H1 (cell line): ENCODE results near the gene SLC7A8. TPM values are rescaled to one million over a fixed set of nuclear protein-coding genes. Genes with fewer than 3 reads are reported as not detected.

Experiments
- CTCF ChIA-PET: fragments of 300-600 bp; sonication (Branson Sonifier 250); formaldehyde crosslinking; loops from one replicate; lab custom pipeline; 2021; ENCODE audit not compliant: partially characterized antibody; lab: Charles Lee
- POLR2A ChIA-PET: fragments of 300-600 bp; sonication (Branson Sonifier 250); formaldehyde crosslinking; loops from one replicate; lab custom pipeline; 2021; ENCODE audit warnings: inconsistent platforms; ENCODE audit not compliant: partially characterized antibody; lab: Charles Lee
- DNase-seq, 2 experiments: peaks; one replicate each; pipeline versions ENCODE4 v3.0.0 to v3.0.0-alpha.2; 2010 to 2022; ENCODE audit warnings: low spot score in 2 of 2, low read depth in 1 of 2, mixed read lengths in 1 of 2
- FAIRE-seq: peaks from 2 replicates; lab custom pipeline; 2011; peaks lifted over from hg19 to GRCh38; lab: Jason Lieb, UNC
- H2AFZ ChIP-seq: 2 replicates; pipeline ENCODE4 v1.8.1; 2012; ENCODE audit warnings: low read length, inconsistent platforms
- H2AK5ac ChIP-seq: 2 replicates; pipeline ENCODE4 v1.6.1; 2013; ENCODE audit warnings: low read depth, low read length
- H2BK120ac ChIP-seq: replicated peaks from 2 replicates; pipeline ENCODE3; 2013; ENCODE audit warnings: low read depth, low read length, inconsistent platforms
- H2BK12ac ChIP-seq: 2 replicates; pipeline ENCODE4 v1.6.1; 2013; ENCODE audit warnings: low read depth, low read length
- H2BK15ac ChIP-seq: 2 replicates; pipeline ENCODE4 v1.6.1; 2013; ENCODE audit warnings: low read length
- H2BK20ac ChIP-seq: 2 replicates; pipeline ENCODE4 v1.6.1; 2013; ENCODE audit warnings: low read length
- H2BK5ac ChIP-seq: 2 replicates; pipeline ENCODE4 v1.6.1; 2013; ENCODE audit warnings: low read depth, low read length
- H3K14ac ChIP-seq: 2 replicates; pipeline ENCODE4 v1.6.1; 2013; ENCODE audit warnings: inconsistent platforms; ENCODE audit not compliant: insufficient read length
- H3K18ac ChIP-seq: 2 replicates; pipeline ENCODE4 v1.6.1; 2013; ENCODE audit warnings: low read length; ENCODE audit errors: extremely low read depth
- H3K23ac ChIP-seq: 2 replicates; pipeline ENCODE4 v1.6.1; 2013; ENCODE audit warnings: inconsistent platforms; ENCODE audit not compliant: insufficient read length
- H3K23me2 ChIP-seq: 2 replicates; pipeline ENCODE4 v1.6.1; 2013; ENCODE audit warnings: low read depth, low read length
- H3K27ac ChIP-seq: 2 replicates; pipeline ENCODE4 v1.6.1; 2011; ENCODE audit warnings: low read depth, low read length, inconsistent platforms
- H3K27me3 ChIP-seq, 4 experiments: replicated peaks in 1 of 4; 1 replicate in 1 of 4; 2 replicates in 3 of 4; pipeline versions ENCODE4 v1.6.1 to v1.8.1; 2011 to 2013; ENCODE audit warnings: low read length in 3 of 4, mild to moderate bottlenecking in 3 of 4, inconsistent platforms in 2 of 4, mixed read lengths in 2 of 4, moderate library complexity in 1 of 4; ENCODE audit not compliant: control insufficient read depth in 3 of 4, insufficient read depth in 3 of 4; ENCODE audit errors: extremely low read depth in 1 of 4
- H3K36me3 ChIP-seq, 4 experiments: 2 replicates each; pipeline versions ENCODE4 v1.6.1 to v1.8.1; 2011 to 2013; ENCODE audit warnings: mild to moderate bottlenecking in 4 of 4, low read length in 3 of 4, moderate library complexity in 2 of 4, control low read depth in 1 of 4, inconsistent platforms in 1 of 4; ENCODE audit not compliant: insufficient read depth in 4 of 4, control insufficient read depth in 2 of 4
- H3K4ac ChIP-seq: replicated peaks from 2 replicates; pipeline ENCODE3; 2013; ENCODE audit warnings: low read length, low read depth, mixed read lengths, inconsistent platforms; ENCODE audit not compliant: insufficient read length
- H3K4me1 ChIP-seq, 4 experiments: replicated peaks in 1 of 4; 1 replicate in 1 of 4; 2 replicates in 3 of 4; pipeline versions ENCODE4 v1.6.1 to v1.8.1; 2011 to 2013; ENCODE audit warnings: low read length in 3 of 4, inconsistent platforms in 2 of 4, mixed read lengths in 1 of 4; ENCODE audit not compliant: insufficient read depth in 4 of 4, control insufficient read depth in 3 of 4
- H3K4me2 ChIP-seq, 2 experiments: 2 replicates each; pipeline versions ENCODE4 v1.6.1 to v1.8.1; 2011 to 2013; ENCODE audit warnings: low read depth in 2 of 2, low read length in 2 of 2, control low read depth in 1 of 2, inconsistent platforms in 1 of 2, mild to moderate bottlenecking in 1 of 2; ENCODE audit not compliant: insufficient read depth in 1 of 2
- H3K4me3 ChIP-seq, 4 experiments: fragments of 200-600, 300-600 bp in 1 of 4; sonication (generic), shearing (Covaris generic), sonication (Bioruptor Twin) in 1 of 4; 2 replicates each; pipeline versions ENCODE4 v1.5.1 to v1.8.1; 2011 to 2016; ENCODE audit warnings: low read length in 4 of 4, low read depth in 3 of 4, control low read depth in 2 of 4, inconsistent platforms in 2 of 4, mild to moderate bottlenecking in 2 of 4, mixed read lengths in 1 of 4, moderate library complexity in 1 of 4; ENCODE audit not compliant: insufficient read depth in 2 of 4; ENCODE audit errors: extremely low read depth in 1 of 4
- H3K56ac ChIP-seq: replicated peaks from 2 replicates; pipeline ENCODE3; 2013; ENCODE audit warnings: low read depth, mild to moderate bottlenecking, mixed read lengths, low read length, inconsistent platforms; ENCODE audit not compliant: insufficient read length
- H3K79me1 ChIP-seq: 2 replicates; pipeline ENCODE4 v1.6.1; 2013; ENCODE audit warnings: low read depth, low read length, control low read depth
- H3K79me2 ChIP-seq, 2 experiments: 2 replicates each; pipeline versions ENCODE4 v1.6.1 to v1.8.1; 2012 to 2013; ENCODE audit warnings: low read length in 2 of 2, mild to moderate bottlenecking in 2 of 2, inconsistent platforms in 1 of 2; ENCODE audit not compliant: insufficient read depth in 2 of 2, control insufficient read depth in 1 of 2
- H3K9ac ChIP-seq, 4 experiments: replicated peaks in 1 of 4; 1 replicate in 1 of 4; 2 replicates in 3 of 4; pipeline versions ENCODE4 v1.6.1 to v1.8.1; 2011 to 2013; ENCODE audit warnings: low read depth in 3 of 4, low read length in 3 of 4, control low read depth in 2 of 4, mild to moderate bottlenecking in 2 of 4, moderate library complexity in 2 of 4, inconsistent platforms in 1 of 4; ENCODE audit errors: extremely low read depth in 1 of 4
- H3K9me3 ChIP-seq, 2 experiments: 2 replicates each; pipeline versions ENCODE4 v1.6.1 to v1.8.1; 2012 to 2013; ENCODE audit warnings: mild to moderate bottlenecking in 2 of 2, moderate library complexity in 2 of 2, control low read depth in 1 of 2, inconsistent platforms in 1 of 2, low read depth in 1 of 2, low read length in 1 of 2, mixed read lengths in 1 of 2; ENCODE audit not compliant: insufficient read depth in 2 of 2
- H4K20me1 ChIP-seq, 2 experiments: replicated peaks in 1 of 2; 2 replicates each; pipeline versions ENCODE3 to v1.8.1; 2011 to 2013; ENCODE audit warnings: inconsistent platforms in 2 of 2, low read length in 2 of 2, mild to moderate bottlenecking in 1 of 2; ENCODE audit not compliant: insufficient read depth in 2 of 2, control insufficient read depth in 1 of 2
- H4K5ac ChIP-seq: 2 replicates; pipeline ENCODE4 v1.6.1; 2013; ENCODE audit warnings: low read length, low read depth, mixed read lengths, inconsistent platforms; ENCODE audit not compliant: insufficient read length
- H4K8ac ChIP-seq: 2 replicates; pipeline ENCODE4 v1.8.0; 2013; ENCODE audit warnings: mild to moderate bottlenecking, moderate library complexity, low read length, inconsistent platforms; ENCODE audit not compliant: insufficient read depth; ENCODE audit errors: extremely low read depth
- H4K91ac ChIP-seq: replicated peaks from 2 replicates; pipeline ENCODE3; 2013; ENCODE audit warnings: low read length, mixed read lengths, inconsistent platforms; ENCODE audit not compliant: insufficient read length
- ASH2L ChIP-seq: fragments of 200-600, 300-600 bp; sonication (generic); IDR thresholded peaks from one replicate; pipeline ENCODE4 v1.7.1; 2017; ENCODE audit warnings: low read length
- CBX8 ChIP-seq: fragments of 300-800, 300-1000 bp; sonication (generic); IDR thresholded peaks from 2 replicates; pipeline ENCODE4 v1.7.1; 2016; ENCODE audit warnings: low read depth, low read length, borderline replicate concordance
- CHD1 ChIP-seq: IDR thresholded peaks from 2 replicates; pipeline ENCODE4 v1.6.1; 2012; ENCODE audit warnings: low read depth, low read length, improper control_type of control experiment
- PHF8 ChIP-seq: fragments of 200-600 bp; sonication (generic); conservative IDR thresholded peaks from 2 replicates; pipeline ENCODE4 v1.7.1; 2012; ENCODE audit warnings: low read depth, mild to moderate bottlenecking, inconsistent platforms, low read length, moderate library complexity
- SP2 ChIP-seq: IDR thresholded peaks from 2 replicates; pipeline ENCODE4 v1.6.1; 2012; ENCODE audit warnings: mild to moderate bottlenecking, low read length, inconsistent platforms
- SUZ12 ChIP-seq: fragments of 200-600 bp; sonication (generic); IDR thresholded peaks from 2 replicates; pipeline ENCODE4 v1.6.1; 2012; ENCODE audit warnings: mild to moderate bottlenecking, inconsistent platforms, low read length, moderate library complexity, mixed read lengths
- TAF1 ChIP-seq: IDR thresholded peaks from 2 replicates; pipeline ENCODE4 v1.6.1; 2011; ENCODE audit warnings: mild to moderate bottlenecking, low read depth, low read length
- ZNF274 ChIP-seq: IDR thresholded peaks from 2 replicates; pipeline ENCODE4 v1.7.0; 2012; ENCODE audit warnings: low read length, borderline replicate concordance; ENCODE audit errors: extremely low read depth
- WGBS, 2 experiments: shearing (Covaris generic) in 1 of 2; methylation state at CpG; one replicate each; pipeline versions ENCODE4 v1.1.6 to v1.1.7; 2013 to 2015; ENCODE audit warnings: low lambda C conversion rate in 2 of 2, mixed read lengths in 2 of 2, inconsistent platforms in 1 of 2, low coverage in 1 of 2, missing lambda C conversion rate in 1 of 2; ENCODE audit not compliant: insufficient replicate concordance in 2 of 2, insufficient coverage in 1 of 2, insufficient read length in 1 of 2; ENCODE audit errors: extremely low coverage in 1 of 2, missing lambda C conversion rate in 1 of 2; 5-methylcytosine and 5-hydroxymethylcytosine counted together
- polyA plus RNA-seq, 7 experiments: library from polyadenylated mRNA; depleted of rRNA in 3 of 7; stranded (reverse) in 5 of 7; unstranded in 2 of 7; fragments of >200 nt in 5 of 7; fragments of 200-250 nt in 2 of 7; gene quantifications; 1 replicate in 5 of 7; 2 replicates in 1 of 7; 4 replicates in 1 of 7; pipeline versions ENCODE4 v1.2.1 to v1.2.3, GENCODE V29; 2011 to 2013; ENCODE audit warnings: missing spikeins in 2 of 7, mixed read lengths in 2 of 7
- total RNA-seq: library from RNA; stranded (reverse); fragmentation: NEBNext Ultra II Directional; extraction: Animal tissue kit (Norgen Biotek cat#: 25700); gene quantifications from 2 replicates; pipeline ENCODE4 v1.2.1, GENCODE V29; 2021
- TF ChIP-seq, protein P1 (sequence below), 3 experiments: IDR thresholded peaks; 1 replicate in 2 of 3; 2 replicates in 1 of 3; pipeline versions ENCODE4 v1.5.1 to v1.6.1; 2011; ENCODE audit warnings: low read length in 3 of 3, mild to moderate bottlenecking in 3 of 3, inconsistent platforms in 2 of 3, low read depth in 1 of 3, moderate library complexity in 1 of 3; ENCODE audit not compliant: insufficient read depth in 1 of 3; ENCODE audit errors: control extremely low read depth in 1 of 3

Gene SLC7A8
- total and polyA plus RNA-seq, 2 of the 8 experiments (the other 6 are each of a cell fraction or from before 2014, with no cell fraction given), result 182 to 204 TPM

GRCh38 chr14:23089498-23090253 is 93.8 kb downstream of the SLC7A8 start:
- Histone ChIP-seq H3K4me3 (no peak overlapping the region), H3K14ac (no peak overlapping the region), H3K23ac (no peak overlapping the region), H2BK12ac (no peak overlapping the region), H3K23me2 (peaks cover 5% of the 10 kb centered on the region; the same call in 1 of the 2 replicates), H2BK5ac (no peak overlapping the region), H3K18ac (no peak overlapping the region), H2AK5ac (no peak overlapping the region), H3K36me3 (peaks cover 27 to 81% (median 59%) of the 10 kb centered on the region in 4 experiments), H2BK120ac (no peak overlapping the region), H4K20me1 (peaks cover 6 to 9% of the 10 kb centered on the region in 2 experiments), H4K8ac (no peak overlapping the region), H3K4ac (no peak overlapping the region), H3K4me2 (no peak overlapping the region), H4K5ac (no peak overlapping the region), H3K56ac (no peak overlapping the region), H2BK20ac (no peak overlapping the region), H3K9ac (no peak overlapping the region), H3K79me1 (peaks cover 2% of the 10 kb centered on the region; the same call in 1 of the 2 replicates), H2BK15ac (no peak overlapping the region), H3K27me3 (no peaks in the 10 kb centered on the region), H4K91ac (no peak overlapping the region), H3K9me3 (no peaks in the 10 kb centered on the region), H3K79me2 (peaks cover 16 to 42% of the 10 kb centered on the region in 2 experiments), H3K27ac (no peak overlapping the region), H2AFZ (no peak overlapping the region), H3K4me1 (no peaks in the 10 kb centered on the region; a peak in 1 of 7 replicates)
- POLR2A ChIA-PET, result interaction anchor here (0.7 to 2.6 kb wide), 12 partner anchors 8 to 83 kb away, joined by 3 to 14 read pairs (median 4); no protein-coding TSS in a partner anchor
- WGBS, 2 experiments, result 94% methylated on average over 12 of the region's 12 CpGs; no CpG with 5 or more reads in 1 of the 2 experiments
- DNase-seq (no peak), FAIRE-seq (no peak)
- CTCF ChIA-PET, result interaction anchor here (0.6 to 4.6 kb wide), 10 partner anchors 10 to 290 kb away, joined by 3 to 56 read pairs (median 3); no protein-coding TSS in a partner anchor
- no peak for TF ChIP-seq PHF8
- no peak for TF ChIP-seq CBX8
- TF ChIP-seq SUZ12, result no peak
- no peak for TF ChIP-seq TAF1
- TF ChIP-seq, protein P1, sequence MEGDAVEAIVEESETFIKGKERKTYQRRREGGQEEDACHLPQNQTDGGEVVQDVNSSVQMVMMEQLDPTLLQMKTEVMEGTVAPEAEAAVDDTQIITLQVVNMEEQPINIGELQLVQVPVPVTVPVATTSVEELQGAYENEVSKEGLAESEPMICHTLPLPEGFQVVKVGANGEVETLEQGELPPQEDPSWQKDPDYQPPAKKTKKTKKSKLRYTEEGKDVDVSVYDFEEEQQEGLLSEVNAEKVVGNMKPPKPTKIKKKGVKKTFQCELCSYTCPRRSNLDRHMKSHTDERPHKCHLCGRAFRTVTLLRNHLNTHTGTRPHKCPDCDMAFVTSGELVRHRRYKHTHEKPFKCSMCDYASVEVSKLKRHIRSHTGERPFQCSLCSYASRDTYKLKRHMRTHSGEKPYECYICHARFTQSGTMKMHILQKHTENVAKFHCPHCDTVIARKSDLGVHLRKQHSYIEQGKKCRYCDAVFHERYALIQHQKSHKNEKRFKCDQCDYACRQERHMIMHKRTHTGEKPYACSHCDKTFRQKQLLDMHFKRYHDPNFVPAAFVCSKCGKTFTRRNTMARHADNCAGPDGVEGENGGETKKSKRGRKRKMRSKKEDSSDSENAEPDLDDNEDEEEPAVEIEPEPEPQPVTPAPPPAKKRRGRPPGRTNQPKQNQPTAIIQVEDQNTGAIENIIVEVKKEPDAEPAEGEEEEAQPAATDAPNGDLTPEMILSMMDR (IDR thresholded peaks at IDR 0.05; ENCODE audit: control extremely low read depth in 1 of 3, insufficient read depth in 1 of 3, low read depth in 1 of 3, low read length in 3 of 3), result no peak
- TF ChIP-seq CHD1, result no peak
- no peak for TF ChIP-seq SP2
- no peak for TF ChIP-seq ASH2L
- no peak for TF ChIP-seq ZNF274
